Mesenteric fat pad (tissue), 1 donor: ENCODE results near the gene TBC1D1. TPM values are rescaled to one million over a fixed set of nuclear protein-coding genes. Genes with fewer than 3 reads are reported as not detected.
A peak's percentile ranks its signal among the peaks of the same experiment; 100 is the strongest.

ENCODE experiments used
- DNase-seq: peaks from one replicate; pipeline ENCODE4 v3.0.0-alpha.2; 2020; ENCODE audit warnings: low spot score
- total RNA-seq: library from RNA; stranded (reverse); fragmentation: NEBNext Ultra II Directional; extraction: Animal tissue kit (Norgen Biotek cat#: 25700); gene quantifications from one replicate; pipeline ENCODE4 v1.2.1, GENCODE V29; 2021
- donor health status: DM: yes; HTN: yes; CAD: no.

TBC1D1 gene
- total RNA-seq, 1 donor from 2014 or later, result 45.3 TPM

- no peak for DNase-seq
Observed at GRCh38 chr4:38145033-38145678, 254.3 kb downstream of the TBC1D1 start.

DNA sequence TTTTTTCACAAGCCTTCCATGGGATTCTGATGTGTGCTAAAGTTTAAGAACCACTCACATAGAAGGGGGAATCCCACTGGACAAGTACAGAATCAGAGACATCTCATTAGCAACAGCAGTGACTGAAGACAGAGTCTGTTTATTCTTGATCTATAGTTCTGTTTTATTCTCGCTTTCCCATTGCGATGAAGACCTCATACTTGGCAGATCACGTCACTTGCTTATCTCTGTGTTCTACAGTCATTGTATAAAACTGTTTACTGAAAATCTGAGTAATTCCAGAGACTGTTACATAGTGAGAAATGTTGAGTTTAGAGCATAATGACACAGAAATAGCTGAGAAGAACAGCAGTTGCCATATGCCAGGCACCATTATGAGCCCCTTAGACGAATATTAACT lies 254.9 kb downstream of the TBC1D1 start:
- DNase-seq, result no peak

DNA sequence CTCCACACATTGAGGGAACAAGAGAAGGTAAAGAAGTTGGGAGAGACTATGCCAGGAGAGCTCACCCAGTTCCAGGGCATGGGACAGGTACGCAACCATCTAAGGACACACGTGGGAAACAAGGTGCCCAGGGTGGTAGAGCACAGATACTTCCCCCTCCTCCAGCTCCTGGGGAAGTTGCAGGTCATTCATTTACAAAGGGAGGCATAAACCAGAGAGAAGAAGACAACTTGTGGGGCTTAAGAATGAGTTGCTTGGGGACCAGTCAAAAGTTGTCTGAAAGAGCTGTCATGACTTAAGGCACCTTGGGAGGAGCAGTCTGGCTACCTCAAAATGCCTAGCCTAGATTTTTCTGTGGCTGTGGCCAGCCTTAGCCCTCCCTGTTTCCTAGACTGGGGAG lies 255.5 kb downstream of the TBC1D1 start:
- no peak for DNase-seq

DNA sequence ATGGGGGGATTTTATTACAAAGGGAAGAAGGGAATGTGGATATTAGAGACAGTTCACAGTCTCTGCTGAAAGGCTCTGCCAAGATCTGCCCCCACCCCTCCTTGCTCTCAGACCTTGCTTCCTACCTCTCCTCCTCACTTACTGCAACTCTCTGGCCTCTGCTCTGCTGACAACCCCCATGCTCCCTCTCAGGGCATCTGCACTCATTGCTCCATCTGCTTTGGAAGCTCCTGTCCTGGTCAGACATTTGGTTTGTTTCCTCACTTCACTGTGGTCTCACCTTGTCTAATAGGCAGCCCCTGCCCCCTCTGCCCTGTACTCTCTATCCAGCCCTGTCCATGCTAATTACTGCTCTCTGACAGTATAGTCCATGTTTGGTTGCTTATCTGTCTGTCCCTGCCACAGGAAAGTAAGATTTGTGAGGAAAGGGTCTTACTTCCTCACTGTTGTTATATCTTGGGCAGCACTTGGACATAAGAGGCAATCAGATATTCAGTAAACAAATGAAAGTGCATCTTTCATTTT lies 258.6 kb downstream of the TBC1D1 start:
- DNase-seq, result no peak

- no peak for DNase-seq
Observed at GRCh38 chr4:38149997-38150671, 259.2 kb downstream of the TBC1D1 start.

DNA sequence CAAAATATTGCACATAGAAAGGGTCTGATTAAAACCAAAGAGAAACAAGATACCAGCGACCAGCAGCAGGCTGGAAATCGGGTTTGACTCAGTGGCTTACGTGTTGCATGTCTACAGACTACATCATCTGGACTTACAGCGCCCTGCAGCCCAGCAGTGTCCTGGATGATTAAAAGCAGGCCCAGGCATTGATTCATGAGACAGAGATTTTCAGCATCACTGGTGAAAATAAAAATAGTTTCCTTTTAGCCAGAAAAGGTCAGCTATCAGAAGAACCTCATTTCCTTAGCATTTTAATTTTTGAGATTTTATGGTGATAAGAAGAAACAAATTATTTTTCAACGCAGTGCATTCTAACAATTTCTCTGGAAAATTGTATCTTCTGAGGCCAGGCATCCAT lies 259.9 kb downstream of the TBC1D1 start:
- no peak for DNase-seq

- no peak for DNase-seq
Observed at GRCh38 chr4:38151873-38152272, 261.0 kb downstream of the TBC1D1 start.

DNA sequence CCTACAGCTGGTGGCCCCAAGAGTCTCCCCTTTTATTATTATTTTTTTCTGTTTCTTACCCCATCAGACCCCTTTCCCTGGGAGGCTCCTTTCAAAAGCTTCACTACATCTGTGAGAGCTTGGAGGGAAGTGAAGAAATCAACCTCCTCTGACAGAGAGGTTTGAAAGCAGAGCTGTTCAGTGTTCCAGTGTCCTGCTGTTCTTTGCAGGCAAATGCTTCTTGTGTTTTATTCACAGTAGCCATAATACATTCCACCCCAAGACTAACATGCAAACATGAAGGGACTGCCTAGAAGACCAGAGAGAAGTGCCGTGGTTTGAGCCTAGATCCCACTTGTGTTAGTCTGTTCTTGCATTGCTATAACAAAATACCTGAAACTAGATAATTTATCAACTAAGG lies 261.4 kb downstream of the TBC1D1 start:
- no peak for DNase-seq

- DNase-seq, result no peak
Observed at GRCh38 chr4:38152721-38153386, 262.0 kb downstream of the TBC1D1 start.

DNA sequence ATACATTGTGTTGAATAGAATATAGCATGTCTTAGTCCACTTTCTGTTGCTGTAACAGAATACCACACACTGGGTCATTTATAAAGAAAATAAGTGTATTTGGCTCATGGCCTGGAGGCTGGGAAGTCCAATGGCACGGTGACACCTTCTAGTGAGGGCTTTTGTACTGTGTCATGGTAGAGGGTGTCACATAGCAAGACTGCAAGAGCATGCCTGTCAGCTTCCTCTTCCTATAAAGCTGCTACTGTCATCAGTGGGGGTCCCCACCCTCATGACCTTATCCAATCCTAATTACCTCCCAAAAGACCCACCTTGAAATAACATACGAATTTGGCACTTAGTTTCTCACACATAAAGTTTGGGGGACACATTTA lies 262.5 kb downstream of the TBC1D1 start:
- DNase-seq, result no peak

DNA sequence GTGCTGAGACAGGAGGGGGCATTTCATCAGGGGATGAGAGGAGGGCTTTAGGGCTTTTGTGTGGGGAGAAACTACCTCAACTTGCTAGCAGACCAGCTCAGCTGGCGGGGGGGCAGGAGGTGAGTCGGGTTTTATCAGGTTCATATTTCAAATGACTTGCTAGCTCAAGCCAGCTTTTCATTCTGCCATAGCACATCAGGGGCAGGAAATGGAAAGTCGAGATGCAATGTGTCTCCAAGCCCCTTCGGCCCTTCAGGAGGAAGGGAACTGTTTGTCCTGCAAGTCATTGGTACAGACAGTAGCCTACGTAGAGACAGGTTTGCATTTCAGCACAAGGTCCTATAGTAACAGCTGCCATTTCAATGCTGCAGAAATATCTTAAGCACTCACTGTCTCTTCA lies 263.4 kb downstream of the TBC1D1 start:
- no peak for DNase-seq

DNA sequence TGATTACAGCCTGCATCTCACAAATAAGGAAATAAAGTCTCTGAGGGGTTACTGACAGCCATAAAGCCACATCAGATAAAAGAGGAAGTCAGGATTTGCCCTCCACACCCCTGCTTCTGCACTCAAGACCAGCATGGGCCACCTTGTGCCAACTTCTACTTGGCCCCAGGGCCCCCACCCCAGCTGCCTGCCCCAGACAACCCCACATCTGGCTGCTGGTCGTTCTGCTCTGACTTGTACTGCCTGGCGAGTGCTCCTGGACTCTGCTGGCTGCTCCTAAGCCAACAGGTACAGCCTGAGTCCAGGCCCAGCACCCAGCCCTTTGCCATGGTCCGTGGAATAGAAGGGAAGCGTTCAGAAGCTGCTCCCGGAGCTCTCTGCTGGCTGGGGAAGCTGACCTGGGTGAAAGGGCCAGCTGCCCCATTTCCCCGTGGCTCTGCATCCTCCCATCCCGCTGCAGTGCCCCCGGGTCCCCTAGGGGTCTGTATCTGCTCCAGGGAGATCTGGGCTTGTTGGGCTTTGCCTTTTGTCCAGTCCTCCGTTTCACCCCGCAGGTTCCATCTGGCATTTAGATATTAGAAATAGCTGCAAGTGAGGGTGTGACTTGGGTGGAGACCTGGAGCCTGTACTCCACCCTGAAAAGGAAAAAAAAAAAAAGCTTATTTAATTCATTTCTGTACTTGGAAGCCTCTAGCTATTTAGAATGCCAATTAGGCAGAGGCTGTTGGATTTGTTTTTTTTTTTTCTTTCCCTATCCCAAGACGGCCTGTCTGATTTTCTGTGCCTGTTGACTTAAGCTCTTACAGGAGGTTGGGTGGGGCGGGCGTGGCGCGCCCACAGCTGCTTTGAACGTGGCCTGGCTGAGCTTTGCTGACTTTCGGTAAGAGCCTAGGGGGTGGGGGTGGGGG lies 264.1 kb downstream of the TBC1D1 start:
- no peak for DNase-seq

GRCh38 chr4:38155589-38156294 lies 264.9 kb downstream of the TBC1D1 start:
- DNase-seq, result no peak

DNA sequence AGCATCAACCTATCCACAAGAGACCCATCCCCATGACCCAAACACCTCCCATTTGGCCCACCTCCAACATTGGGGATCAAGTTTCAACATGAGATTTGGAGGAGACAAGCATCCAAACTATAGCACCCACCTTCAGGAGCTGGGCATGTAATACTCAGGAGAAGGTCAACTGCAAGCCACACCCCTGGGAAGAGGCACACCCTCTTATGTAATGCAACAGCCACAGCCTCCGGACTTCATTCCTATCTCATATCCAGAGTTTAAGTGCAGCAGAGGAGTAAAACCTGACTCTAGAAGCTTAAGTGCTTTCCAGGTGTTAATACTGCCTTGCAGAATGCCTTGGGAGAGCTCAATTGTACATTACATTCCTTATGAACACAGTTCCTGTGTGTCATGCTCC lies 266.7 kb downstream of the TBC1D1 start:
- DNase-seq, result no peak

DNA sequence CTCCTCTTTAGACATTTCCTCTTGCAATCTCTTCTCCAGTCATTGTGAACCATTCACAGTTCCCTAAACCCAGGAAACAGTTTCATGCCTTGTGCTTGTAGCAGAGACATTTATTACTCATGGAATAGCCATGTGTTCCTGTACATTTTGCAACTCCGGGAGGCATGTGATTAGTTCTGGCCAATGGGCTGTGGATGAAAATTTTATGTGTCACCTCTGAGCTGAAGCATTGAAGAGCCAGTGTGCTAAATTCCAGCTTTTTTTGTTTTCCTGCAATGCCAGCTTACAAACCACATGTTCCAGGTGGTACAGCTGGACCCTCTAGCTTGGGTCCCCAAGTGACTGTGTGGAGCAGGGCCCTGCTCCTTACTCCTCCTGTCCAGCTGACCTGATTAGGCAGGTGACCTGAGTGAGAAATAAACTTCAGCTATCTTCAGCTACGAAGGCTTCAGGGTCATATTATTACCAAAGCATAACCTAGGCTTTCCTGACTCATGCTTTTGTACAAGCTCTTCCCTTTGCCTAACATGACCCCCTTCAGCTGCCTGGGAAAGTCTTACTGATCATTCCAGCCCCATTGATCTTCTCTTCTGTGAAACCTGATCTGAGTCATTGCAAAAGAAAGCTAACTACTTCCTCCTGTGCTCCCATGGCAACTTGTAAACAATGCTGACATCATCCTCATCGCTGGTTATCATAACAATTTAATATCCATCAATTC lies 269.8 kb downstream of the TBC1D1 start:
- DNase-seq, result peak; percentile 22

GRCh38 chr4:38161208-38162113 lies 270.6 kb downstream of the TBC1D1 start:
- DNase-seq, result no peak

GRCh38 chr4:38162240-38162784 lies 271.4 kb downstream of the TBC1D1 start:
- DNase-seq, result peak; percentile 35

GRCh38 chr4:38163216-38164006 lies 272.5 kb downstream of the TBC1D1 start:
- peak; percentile 59 for DNase-seq
